GM12801 (cell line): ENCODE results near the gene TACR1.

Source experiments
- CTCF ChIP-seq: IDR thresholded peaks from one replicate; pipeline ENCODE4 v1.5.1; 2011; ENCODE audit warnings: control low read depth; ENCODE audit not compliant: insufficient read length; ENCODE audit errors: extremely low read depth

TACR1 gene

GRCh38 chr2:75226617-75227016 lies 27.3 kb upstream of the TACR1 start:
- no peak for TF ChIP-seq CTCF

- no peak for TF ChIP-seq CTCF
Observed at GRCh38 chr2:75226099-75226498, 26.8 kb upstream of the TACR1 start.

GRCh38 chr2:75224636-75225094 lies 25.3 kb upstream of the TACR1 start:
- TF ChIP-seq CTCF = no peak

GRCh38 chr2:75222527-75222926 lies 23.2 kb upstream of the TACR1 start:
- TF ChIP-seq CTCF = no peak

- no peak for TF ChIP-seq CTCF
Observed at GRCh38 chr2:75221862-75222261, 22.5 kb upstream of the TACR1 start.

GRCh38 chr2:75211266-75211770 lies 12.0 kb upstream of the TACR1 start:
- no peak for TF ChIP-seq CTCF

- TF ChIP-seq CTCF = no peak
Observed at GRCh38 chr2:75210409-75210808, 11.1 kb upstream of the TACR1 start.

GRCh38 chr2:75208738-75209137 lies 9.4 kb upstream of the TACR1 start:
- no peak for TF ChIP-seq CTCF
